Activated CD8-positive, alpha-beta memory T cell treated with anti-CD3 and anti-CD28 coated beads for 4 hours (primary cell): ENCODE measurements around the gene HS1BP3.

Experiments used
- DNase-seq, 2 donors: peaks; one replicate each; pipeline ENCODE4 v3.0.0-alpha.2; 2020; ENCODE audit warnings: low read depth in 2 of 2

The HS1BP3 gene

GRCh38 chr2:20645761-20646160 lies 5.1 kb downstream of the HS1BP3 start:
- DNase-seq, result no peak

DNA sequence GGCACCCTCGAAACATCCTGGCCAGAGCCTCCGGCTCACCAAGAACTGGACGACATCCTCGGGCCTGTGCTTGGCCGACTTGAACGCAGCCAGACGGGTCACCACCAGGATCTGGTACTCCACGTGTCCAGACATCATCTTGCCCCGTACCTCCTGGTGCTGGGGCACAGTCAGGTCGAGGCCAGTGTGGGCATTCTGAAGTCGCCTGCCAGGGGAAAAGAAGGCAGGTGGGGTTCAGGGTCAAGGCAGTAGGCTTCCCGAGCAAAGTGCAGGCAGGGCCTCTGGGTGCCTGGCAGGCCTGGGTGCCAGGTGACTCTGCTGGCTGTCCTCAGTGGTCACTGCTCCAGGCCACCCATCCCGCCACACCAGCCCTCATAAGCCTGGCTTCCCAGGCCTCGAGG lies 5.6 kb downstream of the HS1BP3 start:
- DNase-seq, result no peak

DNA sequence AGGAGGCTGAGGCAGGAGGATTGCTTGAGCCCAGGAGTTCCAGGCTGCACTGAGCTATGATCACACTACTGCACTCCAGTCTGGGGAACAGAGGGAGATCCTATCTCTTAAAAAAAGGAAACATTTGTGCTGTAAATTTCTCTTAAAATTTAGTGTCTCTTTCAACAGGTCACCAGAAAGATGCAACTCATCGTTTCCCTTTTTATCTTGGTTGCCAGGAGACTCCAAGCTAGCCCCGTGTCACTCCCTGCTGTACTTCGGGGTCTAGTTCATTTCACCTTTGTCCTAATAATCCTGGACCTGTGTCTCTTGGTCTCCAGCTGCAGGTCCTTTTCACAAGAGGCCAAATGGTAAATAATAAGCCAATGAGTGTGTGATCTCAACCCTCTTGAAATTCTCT lies 7.1 kb downstream of the HS1BP3 start:
- no peak for DNase-seq

- DNase-seq, result no peak
Measured at GRCh38 chr2:20643060-20643459, 7.8 kb downstream of the HS1BP3 start.

- peak; percentile 44 to 45 for DNase-seq
Measured at GRCh38 chr2:20642055-20642971, 8.6 kb downstream of the HS1BP3 start.

GRCh38 chr2:20641123-20641985 lies 9.5 kb downstream of the HS1BP3 start:
- DNase-seq, result no peak

- DNase-seq, result no peak
Measured at GRCh38 chr2:20640411-20641122, 10.3 kb downstream of the HS1BP3 start.

DNA sequence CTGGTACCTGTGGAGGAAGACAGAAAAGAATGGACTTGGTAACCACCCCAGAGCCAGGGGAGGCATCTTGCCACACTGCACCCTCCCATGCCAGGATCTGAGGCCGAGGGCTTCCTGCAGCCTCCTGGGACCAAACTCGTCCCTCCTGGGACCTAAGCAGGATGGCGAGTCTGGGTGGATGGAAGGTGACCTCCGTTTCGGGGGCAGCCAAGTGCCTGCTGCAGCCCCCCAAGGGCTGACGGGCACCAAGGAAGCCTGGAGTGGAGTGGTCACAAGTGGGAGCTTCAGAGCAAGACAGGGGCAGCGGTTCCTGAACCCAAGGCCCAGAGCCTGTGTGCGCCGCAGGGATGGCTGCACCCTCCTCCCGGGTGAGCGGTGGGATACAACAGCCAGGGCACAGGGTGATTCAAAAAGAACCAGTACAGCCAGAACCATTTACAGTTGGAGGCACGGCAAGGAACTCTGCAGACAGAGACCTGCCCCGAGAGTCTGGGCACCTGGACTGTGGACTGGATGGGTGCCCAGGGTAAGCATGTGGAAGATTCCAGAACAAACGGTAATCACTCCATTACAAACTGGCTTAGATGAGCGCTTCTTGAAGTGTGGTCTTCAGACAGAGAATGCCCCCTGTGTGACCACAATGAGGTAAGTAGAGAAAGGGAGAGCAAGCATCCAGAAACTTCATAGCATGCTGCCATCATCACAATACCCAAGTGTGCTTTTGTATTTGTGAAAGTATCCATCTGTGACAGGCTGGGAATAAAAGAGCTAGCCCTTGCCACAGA lies 12.1 kb downstream of the HS1BP3 start:
- no peak for DNase-seq

DNA sequence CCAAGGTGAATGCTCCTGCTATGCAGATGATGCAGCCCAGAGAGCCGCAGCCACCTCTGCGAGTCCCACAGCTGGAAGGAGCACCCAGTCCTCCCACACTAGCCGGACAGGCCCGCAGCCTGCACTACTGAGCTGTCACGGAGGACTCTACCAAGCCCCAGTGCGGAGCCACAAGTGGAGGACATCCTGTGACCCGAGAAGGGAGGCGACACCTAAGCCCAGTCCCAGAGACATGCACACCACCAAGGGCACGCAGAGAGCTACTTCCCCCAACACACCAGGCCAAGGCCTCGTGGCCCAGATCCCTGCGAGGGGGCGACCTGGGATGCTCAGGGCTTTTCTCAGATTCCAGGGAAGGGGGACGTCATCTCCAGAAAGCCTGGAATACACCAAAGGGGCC lies 12.9 kb downstream of the HS1BP3 start:
- no peak for DNase-seq

GRCh38 chr2:20637147-20637546 lies 13.8 kb downstream of the HS1BP3 start:
- DNase-seq, result no peak

GRCh38 chr2:20635675-20636584 lies 15.0 kb downstream of the HS1BP3 start:
- DNase-seq, result no peak

DNA sequence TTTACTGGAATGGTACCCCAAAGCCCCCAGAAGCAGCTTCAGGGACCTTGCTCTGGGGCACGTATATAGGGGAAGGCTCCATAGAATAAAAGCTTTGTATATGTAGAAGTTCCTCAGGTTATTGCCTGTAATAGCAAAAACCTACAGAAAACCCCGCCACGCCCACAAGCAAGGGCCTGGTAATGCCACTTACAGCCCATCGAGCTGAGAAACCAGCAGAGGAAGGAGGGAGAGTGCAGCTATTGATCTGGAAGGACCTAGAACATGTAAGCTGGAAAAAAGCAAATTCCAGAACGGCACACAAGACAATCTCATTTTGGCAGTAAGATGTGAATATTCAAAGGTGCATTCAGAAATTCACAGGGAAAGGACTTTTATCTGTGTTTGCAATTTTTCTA lies 15.8 kb downstream of the HS1BP3 start:
- no peak for DNase-seq

- DNase-seq, result no peak
Measured at GRCh38 chr2:20634507-20635112, 16.3 kb downstream of the HS1BP3 start.

DNA sequence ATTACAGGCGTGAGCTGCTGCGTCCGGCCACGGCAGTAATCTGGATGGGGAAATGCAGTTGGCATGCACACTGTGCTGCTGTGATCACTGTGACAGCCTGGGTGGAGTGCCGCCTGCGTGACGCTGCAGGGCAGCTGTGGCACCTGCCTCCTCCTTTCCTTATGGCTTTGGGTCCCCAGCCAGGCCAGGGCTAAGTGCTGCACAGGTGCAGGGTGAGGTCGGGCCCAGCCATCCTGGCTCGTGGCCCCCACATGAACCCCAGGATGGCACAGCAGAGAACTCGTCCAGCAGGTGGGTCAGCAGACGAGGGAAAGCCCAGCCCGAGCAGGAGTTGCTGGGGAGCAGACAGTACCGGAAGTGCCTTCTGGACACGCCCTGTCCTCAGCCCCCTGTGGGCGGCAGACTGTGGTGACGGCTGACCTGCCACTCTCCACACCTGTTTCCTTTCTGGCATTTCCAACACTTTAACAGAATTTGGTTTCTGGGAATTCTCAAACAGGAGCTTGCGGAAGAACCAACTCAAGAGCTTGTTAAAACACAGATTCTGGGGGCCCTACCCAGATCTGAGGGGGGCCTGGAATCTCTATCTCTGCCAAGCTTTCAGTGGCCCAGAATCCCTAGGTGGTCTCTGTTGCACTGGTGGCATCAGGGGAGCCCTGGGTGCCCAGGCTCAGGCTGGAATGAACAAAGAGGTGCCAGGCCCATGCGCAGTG lies 16.9 kb downstream of the HS1BP3 start:
- no peak for DNase-seq

DNA sequence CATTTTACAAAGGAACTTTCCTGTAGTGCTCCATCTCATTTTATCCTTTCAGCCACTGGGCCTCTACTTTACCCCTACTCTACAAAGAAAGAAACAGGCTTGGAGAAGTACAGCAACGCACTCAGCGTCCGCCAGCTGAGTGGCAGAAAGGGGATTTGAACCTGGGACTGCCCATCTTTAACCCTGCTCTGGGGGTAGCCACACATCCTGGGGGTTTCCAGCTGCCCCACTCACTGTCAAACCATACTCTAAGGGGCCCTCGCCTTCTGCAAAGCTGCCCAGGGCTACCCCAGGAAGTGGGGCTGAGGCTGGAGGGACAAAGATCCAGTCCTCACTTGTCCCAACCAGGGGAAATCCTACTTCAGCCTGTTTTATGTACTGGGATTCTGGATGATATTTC lies 17.9 kb downstream of the HS1BP3 start:
- DNase-seq, result no peak

- DNase-seq, result no peak
Measured at GRCh38 chr2:20632446-20632990, 18.4 kb downstream of the HS1BP3 start.

DNA sequence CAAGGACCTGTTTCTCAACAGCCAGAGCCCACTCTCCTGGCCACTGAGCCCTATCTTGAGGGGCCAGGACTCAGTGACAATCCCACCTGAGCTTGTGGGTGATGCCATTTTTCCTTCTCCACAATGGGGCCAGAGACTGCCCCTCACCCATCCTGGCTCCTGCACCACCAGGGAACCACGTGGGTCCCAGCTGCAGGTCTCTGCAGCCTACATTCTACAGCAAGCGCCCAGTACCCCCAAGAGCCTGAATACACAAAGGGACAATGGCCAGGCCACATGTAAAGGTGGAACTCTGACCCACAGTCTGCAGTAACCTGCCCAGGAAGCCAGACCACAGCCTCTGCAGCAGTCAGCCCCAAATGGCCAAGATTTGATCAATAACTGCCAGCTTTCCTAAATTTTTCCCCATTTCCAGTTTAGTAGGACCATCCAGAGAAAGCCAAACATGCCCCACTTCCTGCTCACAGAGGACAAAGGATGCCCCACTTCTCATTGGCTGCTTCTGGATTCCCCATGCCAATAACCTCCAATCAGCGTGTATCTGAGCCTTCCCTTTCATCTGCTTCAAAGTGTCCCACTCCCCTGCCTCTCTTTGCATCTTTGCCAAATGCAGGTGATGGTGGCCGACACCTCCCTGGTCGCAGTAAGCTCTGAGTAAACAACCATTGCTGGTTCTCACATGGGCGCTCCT lies 19.1 kb downstream of the HS1BP3 start:
- DNase-seq, result no peak

- no peak for DNase-seq
Measured at GRCh38 chr2:20630967-20631366, 19.9 kb downstream of the HS1BP3 start.
